GM12878 (cell line): ENCODE measurements around the gene EFNA2. TPM values are rescaled to one million over a fixed set of nuclear protein-coding genes. Genes with fewer than 3 reads are reported as not detected.

ENCODE experiments used
- ASH2L ChIP-seq: fragments of 300-600, 200-600 bp; sonication (generic); IDR thresholded peaks from 2 replicates; pipeline ENCODE4 v1.6.1; 2017; ENCODE audit warnings: low read depth, mild to moderate bottlenecking, borderline replicate concordance
- BMI1 ChIP-seq: fragments of 450-650 bp; IDR thresholded peaks from 2 replicates; pipeline ENCODE4 v1.6.1; 2016; ENCODE audit warnings: mild to moderate bottlenecking, moderate library complexity, borderline replicate concordance
- E4F1 ChIP-seq: fragments of 450-650 bp; IDR thresholded peaks from 2 replicates; pipeline ENCODE4 v1.6.1; 2018; ENCODE audit warnings: borderline replicate concordance, mild to moderate bottlenecking; ENCODE audit not compliant: partially characterized antibody
- FOXM1 ChIP-seq: IDR thresholded peaks from 2 replicates; pipeline ENCODE4 v1.6.1; 2012; ENCODE audit warnings: low read depth, mild to moderate bottlenecking, inconsistent platforms, low read length, moderate library complexity
- MEF2B ChIP-seq: fragments of 450-650 bp; IDR thresholded peaks from 2 replicates; pipeline ENCODE4 v1.6.1; 2018; ENCODE audit warnings: mild to moderate bottlenecking, moderate library complexity; ENCODE audit not compliant: partially characterized antibody, poor library complexity, severe bottlenecking
- REST ChIP-seq: IDR thresholded peaks from 2 replicates; pipeline ENCODE4 v1.6.1; 2012; ENCODE audit warnings: mild to moderate bottlenecking, low read depth, low read length
- SIN3A ChIP-seq: IDR thresholded peaks from 2 replicates; pipeline ENCODE4 v1.6.1; 2012; ENCODE audit warnings: low read depth, low read length, improper control_type of control experiment
- SMAD5 ChIP-seq: IDR thresholded peaks from 2 replicates; pipeline ENCODE4 v1.6.1; 2016; ENCODE audit warnings: antibody characterized with exemption, low read depth
- USF1 ChIP-seq: IDR thresholded peaks from 2 replicates; pipeline ENCODE4 v1.6.1; 2011; ENCODE audit warnings: borderline replicate concordance, low read depth, mild to moderate bottlenecking, moderate library complexity, mixed read lengths, low read length; ENCODE audit not compliant: insufficient read depth; ENCODE audit errors: extremely low read length
- ZNF274 ChIP-seq: IDR thresholded peaks from one replicate; pipeline ENCODE4 v1.8.0; 2011; ENCODE audit not compliant: insufficient read length, insufficient read depth
- ZNF384 ChIP-seq: IDR thresholded peaks from 2 replicates; pipeline ENCODE4 v1.6.1; 2012; ENCODE audit warnings: low read depth, mild to moderate bottlenecking, low read length, improper control_type of control experiment, borderline replicate concordance
- polyA plus RNA-seq, 11 experiments: library from polyadenylated mRNA; depleted of rRNA in 4 of 11; unstranded in 6 of 11; stranded (reverse) in 5 of 11; fragments of >200 nt; fragmentation: Nextera tagmentation in 4 of 11; fragmentation: Illumina TruSeq in 1 of 11; extraction: Ambion mirVana in 4 of 11; extraction: Trizol in 1 of 11; gene quantifications; 1 replicate in 1 of 11; 2 replicates in 10 of 11; pipeline versions ENCODE4 v1.2.1 to v1.2.3, GENCODE V29; 2011 to 2016; ENCODE audit warnings: inconsistent platforms in 2 of 11, missing spikeins in 2 of 11, low read depth in 1 of 11
- total RNA-seq, 4 experiments: library from RNA; depleted of rRNA in 3 of 4; stranded (reverse); fragments of >200 nt in 3 of 4; fragmentation: Illumina TruSeq in 1 of 4; extraction: Trizol in 1 of 4; gene quantifications; 2 replicates each; pipeline versions ENCODE4 v1.2.1 to v1.2.3, GENCODE V29; 2013 to 2021

EFNA2 gene
- total and polyA plus RNA-seq, 10 of the 15 experiments (the other 5 are each of a cell fraction or from before 2014, with no cell fraction given) = not detected

DNA sequence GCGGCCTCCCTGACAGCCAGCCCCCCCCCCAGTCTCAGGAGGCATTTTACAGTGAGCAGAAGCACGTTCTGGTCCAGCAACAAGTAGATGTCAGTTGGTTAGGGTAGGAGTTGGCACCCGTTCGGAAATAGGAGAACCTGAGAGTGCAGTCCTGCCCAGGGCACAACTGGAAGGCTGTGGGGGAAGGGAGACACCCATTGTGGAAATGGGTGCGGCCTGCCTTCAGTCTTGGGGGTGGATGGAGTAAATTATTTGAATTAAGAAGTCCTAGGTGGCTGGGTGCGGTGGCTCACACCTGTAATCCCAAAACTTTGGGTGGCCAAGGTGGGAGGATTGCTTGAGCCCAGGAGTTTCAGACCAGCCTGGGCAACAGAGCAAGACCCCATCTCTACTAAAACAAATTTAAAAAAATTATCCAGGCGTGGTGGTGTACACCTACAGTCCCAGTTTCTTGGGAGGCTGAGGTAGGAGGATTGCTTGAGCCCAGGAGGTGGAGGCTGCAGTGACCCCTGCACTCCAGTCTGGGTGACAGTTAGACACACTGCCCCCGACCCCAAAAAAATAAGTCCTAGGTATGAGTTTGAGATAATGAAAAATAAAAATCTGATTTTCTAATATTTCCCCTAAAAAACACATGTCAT is 15.3 kb upstream of the EFNA2 start (continued):
- TF ChIP-seq E4F1 (no peak), SMAD5 (0 out of 2 replicates have a peak, but pooled peaks have one; percentile 49), REST (no peak), MEF2B (peak; percentile 0), USF1 (no peak), FOXM1 (no peak), ZNF274 (no peak), SIN3A (no peak), BMI1 (no peak), ASH2L (no peak), ZNF384 (no peak)
